T-helper 1 cell treated with Interleukin-12 subunit alpha and Interleukin-12 subunit beta and Interleukin-4 antibody, amounts not matched to agents 30 μg/mL and 1 μg/mL, for 36 hours (primary cell): ENCODE data around the gene ZFP92.

Source experiments
- H3K27ac Mint-ChIP-seq: one replicate; pipeline ENCODE4 v1.8.0; 2021; ENCODE audit warnings: mild to moderate bottlenecking, mixed read lengths
- H3K27me3 Mint-ChIP-seq: one replicate; pipeline ENCODE4 v1.8.0; 2021; ENCODE audit warnings: low read depth, mixed read lengths
- H3K36me3 Mint-ChIP-seq: one replicate; pipeline ENCODE4 v1.8.0; 2021; ENCODE audit warnings: low read depth, mixed read lengths
- H3K4me1 Mint-ChIP-seq: one replicate; pipeline ENCODE4 v1.8.0; 2021; ENCODE audit warnings: low read depth, mixed read lengths
- H3K4me3 Mint-ChIP-seq: one replicate; pipeline ENCODE4 v1.8.0; 2021; ENCODE audit warnings: mild to moderate bottlenecking, moderate library complexity, mixed read lengths
- H3K9me3 Mint-ChIP-seq: one replicate; pipeline ENCODE4 v1.8.0; 2021; ENCODE audit warnings: mixed read lengths

Gene ZFP92

GRCh38 chrX:153411255-153411987 is at the start of gene ZFP92:
Gene ZFP92, plus strand, starts transcription at chrX:153411472. Its CDS starts 6,851 bp downstream, at chrX:153418323.
- Mint-ChIP-seq H3K9me3 (no peaks in the 10 kb centered on the region), H3K27ac (no peak within 1 kb of the TSS), H3K36me3 (no peaks in the 10 kb centered on the region)

GRCh38 chrX:153361781-153362397 is 49.4 kb upstream of the ZFP92 start:
- Mint-ChIP-seq H3K4me1 (peaks cover 5% of the 10 kb centered on the region), H3K9me3 (peaks cover 6% of the 10 kb centered on the region), H3K27ac (no peak overlapping the region), H3K36me3 (no peaks in the 10 kb centered on the region), H3K4me3 (no peak overlapping the region), H3K27me3 (no peaks in the 10 kb centered on the region)

More at GRCh38 chrX:153411255-153411987, at the start of gene ZFP92:
- H3K4me1 Mint-ChIP-seq = peaks cover 6% of the 10 kb centered on the region
- H3K27me3 Mint-ChIP-seq = no peaks in the 10 kb centered on the region
- peak within 1 kb of the TSS; percentile 70 for H3K4me3 Mint-ChIP-seq

- no peak overlapping the region for H3K4me3 Mint-ChIP-seq
- H3K27me3 Mint-ChIP-seq = no peaks in the 10 kb centered on the region
- H3K9me3 Mint-ChIP-seq = no peaks in the 10 kb centered on the region
- H3K27ac Mint-ChIP-seq = no peak overlapping the region
- H3K4me1 Mint-ChIP-seq = peaks cover 7% of the 10 kb centered on the region
- peaks cover 1% of the 10 kb centered on the region for H3K36me3 Mint-ChIP-seq
Measured at GRCh38 chrX:153365670-153366069, 45.6 kb upstream of the ZFP92 start.

- no peak overlapping the region for H3K4me3 Mint-ChIP-seq
- H3K36me3 Mint-ChIP-seq = peaks cover 1% of the 10 kb centered on the region
- H3K9me3 Mint-ChIP-seq = no peaks in the 10 kb centered on the region
- no peaks in the 10 kb centered on the region for H3K27me3 Mint-ChIP-seq
- H3K27ac Mint-ChIP-seq = no peak overlapping the region
- peaks cover 9% of the 10 kb centered on the region for H3K4me1 Mint-ChIP-seq
Measured at GRCh38 chrX:153366119-153366518, 45.2 kb upstream of the ZFP92 start.

GRCh38 chrX:153366878-153367538 is 44.3 kb upstream of the ZFP92 start:
- Mint-ChIP-seq H3K27ac (no peak overlapping the region), H3K9me3 (no peaks in the 10 kb centered on the region), H3K27me3 (no peaks in the 10 kb centered on the region), H3K4me3 (no peak overlapping the region), H3K4me1 (peaks cover 9% of the 10 kb centered on the region), H3K36me3 (peaks cover 1% of the 10 kb centered on the region)

- H3K36me3 Mint-ChIP-seq = peaks cover 1% of the 10 kb centered on the region
- no peak overlapping the region for H3K4me3 Mint-ChIP-seq
- no peaks in the 10 kb centered on the region for H3K27me3 Mint-ChIP-seq
- no peaks in the 10 kb centered on the region for H3K9me3 Mint-ChIP-seq
- H3K4me1 Mint-ChIP-seq = peaks cover 9% of the 10 kb centered on the region
- no peak overlapping the region for H3K27ac Mint-ChIP-seq
Measured at GRCh38 chrX:153370293-153371055, 40.8 kb upstream of the ZFP92 start.

- no peaks in the 10 kb centered on the region for H3K27me3 Mint-ChIP-seq
- no peak overlapping the region for H3K4me3 Mint-ChIP-seq
Measured at GRCh38 chrX:153371256-153371655, 40.0 kb upstream of the ZFP92 start.

GRCh38 chrX:153372949-153373348 is 38.3 kb upstream of the ZFP92 start:
- Mint-ChIP-seq H3K36me3 (peaks cover 1% of the 10 kb centered on the region), H3K9me3 (no peaks in the 10 kb centered on the region), H3K4me1 (peaks cover 4% of the 10 kb centered on the region), H3K4me3 (no peak overlapping the region), H3K27me3 (no peaks in the 10 kb centered on the region), H3K27ac (no peak overlapping the region)

More at GRCh38 chrX:153371256-153371655, 40.0 kb upstream of the ZFP92 start:
- no peaks in the 10 kb centered on the region for H3K9me3 Mint-ChIP-seq
- H3K4me1 Mint-ChIP-seq = peaks cover 4% of the 10 kb centered on the region
- H3K27ac Mint-ChIP-seq = no peak overlapping the region
- H3K36me3 Mint-ChIP-seq = peaks cover 1% of the 10 kb centered on the region

- H3K4me1 Mint-ChIP-seq = peaks cover 4% of the 10 kb centered on the region
- H3K9me3 Mint-ChIP-seq = no peaks in the 10 kb centered on the region
- no peak overlapping the region for H3K4me3 Mint-ChIP-seq
- H3K27me3 Mint-ChIP-seq = no peaks in the 10 kb centered on the region
- peaks cover 1% of the 10 kb centered on the region for H3K36me3 Mint-ChIP-seq
- H3K27ac Mint-ChIP-seq = no peak overlapping the region
Measured at GRCh38 chrX:153374426-153374825, 36.8 kb upstream of the ZFP92 start.

GRCh38 chrX:153375571-153375970 is 35.7 kb upstream of the ZFP92 start:
- H3K27me3 Mint-ChIP-seq = no peaks in the 10 kb centered on the region
- no peaks in the 10 kb centered on the region for H3K9me3 Mint-ChIP-seq
- no peak overlapping the region for H3K27ac Mint-ChIP-seq
- peaks cover under 1% of the 10 kb centered on the region for H3K36me3 Mint-ChIP-seq
- H3K4me3 Mint-ChIP-seq = no peak overlapping the region
- peaks cover 2% of the 10 kb centered on the region for H3K4me1 Mint-ChIP-seq

GRCh38 chrX:153377727-153378126 is 33.5 kb upstream of the ZFP92 start:
- Mint-ChIP-seq H3K4me3 (no peak overlapping the region), H3K4me1 (no peaks in the 10 kb centered on the region)

GRCh38 chrX:153378607-153379006 is 32.7 kb upstream of the ZFP92 start:
- Mint-ChIP-seq H3K36me3 (no peaks in the 10 kb centered on the region), H3K4me1 (no peaks in the 10 kb centered on the region), H3K4me3 (no peak overlapping the region), H3K9me3 (no peaks in the 10 kb centered on the region), H3K27ac (no peak overlapping the region), H3K27me3 (no peaks in the 10 kb centered on the region)

More at GRCh38 chrX:153377727-153378126, 33.5 kb upstream of the ZFP92 start:
- no peaks in the 10 kb centered on the region for H3K27me3 Mint-ChIP-seq
- H3K27ac Mint-ChIP-seq = no peak overlapping the region
- no peaks in the 10 kb centered on the region for H3K9me3 Mint-ChIP-seq
- H3K36me3 Mint-ChIP-seq = no peaks in the 10 kb centered on the region

GRCh38 chrX:153379508-153379907 is 31.8 kb upstream of the ZFP92 start:
- H3K27me3 Mint-ChIP-seq = no peaks in the 10 kb centered on the region
- H3K36me3 Mint-ChIP-seq = no peaks in the 10 kb centered on the region
- H3K4me1 Mint-ChIP-seq = no peaks in the 10 kb centered on the region
- no peak overlapping the region for H3K27ac Mint-ChIP-seq
- H3K4me3 Mint-ChIP-seq = no peak overlapping the region
- no peaks in the 10 kb centered on the region for H3K9me3 Mint-ChIP-seq

- Mint-ChIP-seq H3K4me1 (no peaks in the 10 kb centered on the region), H3K27ac (no peak overlapping the region), H3K4me3 (no peak overlapping the region), H3K36me3 (no peaks in the 10 kb centered on the region), H3K9me3 (no peaks in the 10 kb centered on the region), H3K27me3 (no peaks in the 10 kb centered on the region)
Measured at GRCh38 chrX:153379971-153380581, 31.2 kb upstream of the ZFP92 start.
